Thyroid gland (tissue), 4 donors: Measurements from ENCODE around the gene ATP2A2. TPM values are rescaled to one million over a fixed set of nuclear protein-coding genes. Genes with fewer than 3 reads are reported as not detected.

Experiments used
- DNase-seq, 2 donors: peaks; one replicate each; pipeline ENCODE4 v3.0.0-alpha.2; 2019
- H3K27ac ChIP-seq, 3 donors: fragments of 200-600 bp; sonication (generic); 1 replicate in 2 of 3; 2 replicates in 1 of 3; pipeline ENCODE4 v1.5.1; 2016 to 2019; ENCODE audit warnings: mild to moderate bottlenecking in 1 of 3, moderate library complexity in 1 of 3
- H3K27me3 ChIP-seq: fragments of 200-600 bp; sonication (generic); one replicate; pipeline ENCODE4 v1.5.1; 2019
- H3K36me3 ChIP-seq, 2 donors: fragments of 200-600 bp; sonication (generic); one replicate each; pipeline ENCODE4 v1.5.1; 2016 to 2019
- H3K4me1 ChIP-seq, 2 donors: fragments of 200-600 bp; sonication (generic); one replicate each; pipeline ENCODE4 v1.5.1; 2017 to 2019
- H3K4me3 ChIP-seq, 3 donors: fragments of 200-600 bp; sonication (generic); replicated peaks in 1 of 3; 1 replicate in 2 of 3; 2 replicates in 1 of 3; pipeline ENCODE4 v1.5.1; 2016; ENCODE audit warnings: mild to moderate bottlenecking in 1 of 3
- H3K9me3 ChIP-seq: fragments of 200-600 bp; sonication (generic); one replicate; pipeline ENCODE4 v1.5.1; 2017
- POLR2A ChIP-seq, 2 donors: fragments of 450-650 bp; IDR thresholded peaks; one replicate each; pipeline ENCODE4 v1.6.1; 2017; ENCODE audit warnings: antibody characterized with exemption in 2 of 2, mild to moderate bottlenecking in 2 of 2, moderate library complexity in 1 of 2
- WGBS, 2 donors: methylation state at CpG; one replicate each; pipeline ENCODE4 v1.1.5; 2017; 5-methylcytosine and 5-hydroxymethylcytosine counted together
- intact Hi-C: fragments of 100-400 bp; cut with DNase I; formaldehyde crosslinking; loops from one replicate; pipeline ENCODE4 v1.15.1; 2023
- total RNA-seq, 4 donors: library from RNA; depleted of rRNA; stranded (reverse); fragments of >200 nt; gene quantifications; one replicate each; pipeline ENCODE4 v1.2.3, GENCODE V29; 2016
- TF ChIP-seq, protein P1 (sequence below), 6 experiments: fragments of 200-600 bp in 3 of 6; fragments of 450-650 bp in 3 of 6; sonication (generic) in 3 of 6; IDR thresholded peaks; one replicate each; pipeline ENCODE4 v1.5.1; 2016 to 2019; ENCODE audit warnings: antibody characterized with exemption in 6 of 6, mild to moderate bottlenecking in 2 of 6, inconsistent platforms in 1 of 6, moderate library complexity in 1 of 6

Gene ATP2A2
- total RNA-seq, 4 donors from 2014 or later: 126 to 220 (median 174) TPM

DNA sequence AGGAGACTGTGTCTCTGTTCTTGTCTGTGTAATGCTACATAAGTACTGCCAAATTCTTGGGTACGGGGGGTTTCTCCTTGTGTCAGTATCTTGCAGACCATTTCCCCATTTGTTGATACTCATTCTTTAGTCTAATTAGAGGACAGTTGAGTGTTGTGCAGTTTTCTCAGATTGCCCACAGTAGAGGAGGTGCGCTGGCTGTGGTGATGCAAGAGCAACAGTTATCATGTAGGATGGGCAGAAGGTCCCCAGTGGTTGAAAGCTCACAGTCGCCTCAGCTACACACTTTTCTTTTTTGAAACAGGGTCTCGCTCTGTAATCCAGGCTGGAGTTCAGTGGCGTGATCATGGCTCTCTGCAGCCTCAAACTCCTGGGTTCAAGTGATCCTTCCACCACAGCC, 37.8 kb upstream of the ATP2A2 start:
- no peak for DNase-seq
- WGBS, 2 donors: 95 to 98% methylated on average over 5 of the region's 5 CpGs
- Histone ChIP-seq H3K36me3 (no peaks in the 10 kb centered on the region), H3K27me3 (no peaks in the 10 kb centered on the region), H3K27ac (no peak overlapping the region), H3K4me1 (peaks cover 18 to 21% of the 10 kb centered on the region in 2 donors), H3K9me3 (no peaks in the 10 kb centered on the region), H3K4me3 (no peak overlapping the region)
- intact Hi-C loops: no loop called here
- TF ChIP-seq, protein P1, sequence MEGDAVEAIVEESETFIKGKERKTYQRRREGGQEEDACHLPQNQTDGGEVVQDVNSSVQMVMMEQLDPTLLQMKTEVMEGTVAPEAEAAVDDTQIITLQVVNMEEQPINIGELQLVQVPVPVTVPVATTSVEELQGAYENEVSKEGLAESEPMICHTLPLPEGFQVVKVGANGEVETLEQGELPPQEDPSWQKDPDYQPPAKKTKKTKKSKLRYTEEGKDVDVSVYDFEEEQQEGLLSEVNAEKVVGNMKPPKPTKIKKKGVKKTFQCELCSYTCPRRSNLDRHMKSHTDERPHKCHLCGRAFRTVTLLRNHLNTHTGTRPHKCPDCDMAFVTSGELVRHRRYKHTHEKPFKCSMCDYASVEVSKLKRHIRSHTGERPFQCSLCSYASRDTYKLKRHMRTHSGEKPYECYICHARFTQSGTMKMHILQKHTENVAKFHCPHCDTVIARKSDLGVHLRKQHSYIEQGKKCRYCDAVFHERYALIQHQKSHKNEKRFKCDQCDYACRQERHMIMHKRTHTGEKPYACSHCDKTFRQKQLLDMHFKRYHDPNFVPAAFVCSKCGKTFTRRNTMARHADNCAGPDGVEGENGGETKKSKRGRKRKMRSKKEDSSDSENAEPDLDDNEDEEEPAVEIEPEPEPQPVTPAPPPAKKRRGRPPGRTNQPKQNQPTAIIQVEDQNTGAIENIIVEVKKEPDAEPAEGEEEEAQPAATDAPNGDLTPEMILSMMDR (IDR thresholded peaks at IDR 0.05): no peak
- no peak for TF ChIP-seq POLR2A (IDR thresholded peaks at IDR 0.05)

DNA sequence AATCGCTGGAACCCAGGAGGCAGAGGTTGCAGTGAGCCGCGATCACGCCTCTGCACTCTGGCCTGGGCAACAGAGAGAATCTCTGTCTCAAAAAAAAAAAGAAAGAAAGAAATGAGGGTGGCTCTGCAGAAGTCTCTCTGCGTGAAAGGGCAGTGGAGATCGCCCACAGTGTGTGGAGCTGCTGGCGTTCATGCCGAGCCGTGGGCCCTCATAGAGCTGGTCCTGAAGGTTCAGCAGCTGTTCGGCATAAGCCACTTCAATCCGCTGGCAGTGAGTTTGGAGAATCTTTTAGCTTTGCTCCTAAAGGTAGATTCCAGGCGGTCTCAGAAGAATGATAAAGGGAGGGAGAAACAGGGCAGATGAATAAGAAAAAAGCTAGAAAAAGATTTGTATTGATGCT, 36.7 kb upstream of the ATP2A2 start:
- no peak overlapping the region for H3K27ac ChIP-seq
- H3K4me1 ChIP-seq: peaks cover 18 to 30% of the 10 kb centered on the region in 2 donors
- H3K9me3 ChIP-seq: no peaks in the 10 kb centered on the region
- no peak overlapping the region for H3K4me3 ChIP-seq
- intact Hi-C loops: no loop called here
- WGBS, 2 donors: 95 to 96% methylated on average over 12 of the region's 12 CpGs
- no peaks in the 10 kb centered on the region for H3K27me3 ChIP-seq
- DNase-seq: no peak
- no peaks in the 10 kb centered on the region for H3K36me3 ChIP-seq
- TF ChIP-seq, protein P1 (IDR thresholded peaks at IDR 0.05): no peak
- no peak for TF ChIP-seq POLR2A (IDR thresholded peaks at IDR 0.05)

GRCh38 chr12:110244829-110245228, 36.2 kb upstream of the ATP2A2 start:
- Histone ChIP-seq H3K27me3 (no peaks in the 10 kb centered on the region), H3K27ac (no peak overlapping the region), H3K9me3 (no peaks in the 10 kb centered on the region), H3K4me1 (peaks cover 18 to 35% of the 10 kb centered on the region in 2 donors), H3K4me3 (no peak overlapping the region), H3K36me3 (no peaks in the 10 kb centered on the region)
- 81 to 88% methylated on average over 7 to 8 of the region's 8 CpGs for WGBS, 2 donors
- TF ChIP-seq, protein P1 (IDR thresholded peaks at IDR 0.05): no peak
- no peak for TF ChIP-seq POLR2A (IDR thresholded peaks at IDR 0.05)
- no peak for DNase-seq
- intact Hi-C loops: no loop called here

DNA sequence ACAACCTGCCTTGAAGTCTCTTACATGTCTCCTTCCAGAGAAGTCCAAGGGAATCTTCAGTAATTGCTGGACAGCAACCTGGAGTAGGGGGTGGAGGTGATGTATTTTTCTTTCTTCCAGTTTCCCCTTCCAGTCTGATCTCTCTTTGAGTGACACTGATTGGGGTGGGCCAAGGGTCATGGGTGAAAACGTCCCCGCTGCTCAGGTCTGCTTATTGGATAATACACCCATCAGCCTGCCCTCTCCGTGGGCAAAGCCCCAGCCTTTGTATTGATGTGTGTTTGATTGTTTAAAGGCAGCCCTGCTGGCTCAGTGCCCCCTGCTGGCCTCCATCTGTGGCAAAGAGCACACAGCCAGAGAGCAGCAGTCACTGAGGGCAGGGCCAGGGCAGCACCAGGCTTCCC, 35.7 kb upstream of the ATP2A2 start:
- WGBS, 2 donors: 89 to 94% methylated on average over 3 of the region's 3 CpGs
- peaks cover 18 to 40% of the 10 kb centered on the region in 2 donors for H3K4me1 ChIP-seq
- intact Hi-C loops: no loop called here
- no peaks in the 10 kb centered on the region for H3K9me3 ChIP-seq
- DNase-seq: no peak
- H3K36me3 ChIP-seq: no peaks in the 10 kb centered on the region
- TF ChIP-seq, protein P1 (IDR thresholded peaks at IDR 0.05): peak in 1 of 6 experiments; percentile 12
- TF ChIP-seq POLR2A (IDR thresholded peaks at IDR 0.05): no peak
- no peaks in the 10 kb centered on the region for H3K27me3 ChIP-seq
- peak overlapping the region in 1 of 3 donors; percentile 19 for H3K27ac ChIP-seq
- no peak overlapping the region for H3K4me3 ChIP-seq

DNA sequence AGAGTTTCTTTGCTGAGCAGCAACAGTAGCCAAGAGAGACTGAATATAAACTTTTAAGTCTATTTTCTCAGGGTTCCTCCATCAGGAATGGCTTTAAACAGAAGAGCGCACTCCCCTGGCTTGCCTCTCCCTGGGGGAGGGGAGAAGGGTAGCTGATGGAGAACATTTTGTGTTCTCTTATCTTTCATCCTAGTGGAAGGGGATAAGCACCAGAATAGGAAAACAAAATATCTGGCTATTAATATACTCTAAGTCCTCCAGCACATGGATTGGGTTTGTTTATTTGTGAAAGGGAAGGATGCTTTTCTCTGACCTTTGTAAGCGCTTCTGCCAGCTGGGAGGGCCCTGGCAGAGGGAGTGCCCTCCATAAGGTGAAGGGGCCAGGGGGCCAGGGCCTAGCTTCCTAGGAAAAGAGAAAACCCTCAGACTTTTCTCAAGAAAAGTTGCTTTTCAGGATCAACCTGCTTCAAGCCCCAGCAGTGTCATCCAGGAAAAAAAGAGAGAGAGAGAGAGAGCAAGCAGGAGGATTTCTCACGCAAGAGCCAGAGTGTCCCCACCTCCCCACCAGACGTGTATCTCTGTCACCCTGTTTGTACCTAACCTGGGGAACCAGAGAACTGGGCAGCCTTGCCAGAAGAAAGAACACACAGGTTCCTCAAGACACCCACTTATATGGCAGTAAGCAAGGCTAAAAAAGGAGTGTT, 34.3 kb upstream of the ATP2A2 start:
- no peaks in the 10 kb centered on the region for H3K36me3 ChIP-seq
- WGBS, 2 donors: 57% methylated on average over 4 of the region's 4 CpGs
- TF ChIP-seq, protein P1 (IDR thresholded peaks at IDR 0.05): no peak
- TF ChIP-seq POLR2A (IDR thresholded peaks at IDR 0.05): no peak
- no peaks in the 10 kb centered on the region for H3K9me3 ChIP-seq
- intact Hi-C loops: no loop called here
- H3K4me1 ChIP-seq: peaks cover 18 to 42% of the 10 kb centered on the region in 2 donors
- no peak overlapping the region for H3K4me3 ChIP-seq
- DNase-seq: no peak
- peak overlapping the region; percentile 62 to 74 (median 65) for H3K27ac ChIP-seq
- no peaks in the 10 kb centered on the region for H3K27me3 ChIP-seq
